GM21423 (cell line): ENCODE measurements around the gene XPOT.
A peak's percentile ranks its signal among the peaks of the same experiment; 100 is the strongest.
"Not testable (repeated sequence)": the region's sequence is repeated elsewhere in the genome, so short reads cannot be mapped to it uniquely, and the experiment has no call there.

Experiments
- ATAC-seq: cut with Tn5 transposase; IDR thresholded peaks from one replicate; pipeline ENCODE4 v1.9.1; 2021; ENCODE audit warnings: mild to moderate bottlenecking, moderate library complexity; ENCODE audit not compliant: unreplicated experiment

XPOT gene

GRCh38 chr12:64403707-64404469 is at the start of gene XPOT:
XPOT (plus strand) TSS chr12:64404392; CDS start chr12:64410036, 5,644 bp downstream.
- ATAC-seq = peak; percentile 93

GRCh38 chr12:64356209-64356608 is 48.0 kb upstream of the XPOT start:
- ATAC-seq = not testable (repeated sequence)

GRCh38 chr12:64361173-64361572 is 43.0 kb upstream of the XPOT start:
- not testable (repeated sequence) for ATAC-seq

GRCh38 chr12:64362721-64363305 is 41.4 kb upstream of the XPOT start:
- no peak for ATAC-seq

GRCh38 chr12:64383675-64384074 is 20.5 kb upstream of the XPOT start:
- ATAC-seq = no peak

- ATAC-seq = no peak
Observed at GRCh38 chr12:64385019-64385418, 19.2 kb upstream of the XPOT start.

GRCh38 chr12:64385468-64385867 is 18.7 kb upstream of the XPOT start:
- ATAC-seq = no peak

GRCh38 chr12:64387197-64387816 is 16.9 kb upstream of the XPOT start:
- ATAC-seq = no peak

- ATAC-seq = no peak
Observed at GRCh38 chr12:64389154-64389553, 15.0 kb upstream of the XPOT start.

- ATAC-seq = no peak
Observed at GRCh38 chr12:64390275-64390851, 13.8 kb upstream of the XPOT start, which contains the start of gene C12orf56. C12orf56 (minus strand) TSS chr12:64390758; CDS start chr12:64390565, 193 bp downstream.

GRCh38 chr12:64392221-64392620 is 12.0 kb upstream of the XPOT start:
- ATAC-seq = no peak

GRCh38 chr12:64395739-64396138 is 8.5 kb upstream of the XPOT start:
- ATAC-seq = no peak

GRCh38 chr12:64400041-64400440 is 4.2 kb upstream of the XPOT start:
- no peak for ATAC-seq

- no peak for ATAC-seq
Observed at GRCh38 chr12:64402181-64402580, 2.0 kb upstream of the XPOT start.

- peak; percentile 27 for ATAC-seq
Observed at GRCh38 chr12:64404470-64405256, 471 bp downstream of the XPOT start.

- ATAC-seq = no peak
Observed at GRCh38 chr12:64407342-64408223, 3.4 kb downstream of the XPOT start.

GRCh38 chr12:64411427-64411826 is 7.2 kb downstream of the XPOT start:
- no peak for ATAC-seq

- no peak for ATAC-seq
Observed at GRCh38 chr12:64412459-64412858, 8.3 kb downstream of the XPOT start.

- ATAC-seq = no peak
Observed at GRCh38 chr12:64413884-64414283, 9.7 kb downstream of the XPOT start.

- ATAC-seq = no peak
Observed at GRCh38 chr12:64418209-64418608, 14.0 kb downstream of the XPOT start.
